ENCODE data around the gene SCO1.

Gene SCO1

GRCh38 chr17:10651927-10652326, 45.4 kb downstream of the SCO1 start:
- no peak for DNase-seq

GRCh38 chr17:10649602-10650001, 47.7 kb downstream of the SCO1 start:
- no peak for DNase-seq

DNA sequence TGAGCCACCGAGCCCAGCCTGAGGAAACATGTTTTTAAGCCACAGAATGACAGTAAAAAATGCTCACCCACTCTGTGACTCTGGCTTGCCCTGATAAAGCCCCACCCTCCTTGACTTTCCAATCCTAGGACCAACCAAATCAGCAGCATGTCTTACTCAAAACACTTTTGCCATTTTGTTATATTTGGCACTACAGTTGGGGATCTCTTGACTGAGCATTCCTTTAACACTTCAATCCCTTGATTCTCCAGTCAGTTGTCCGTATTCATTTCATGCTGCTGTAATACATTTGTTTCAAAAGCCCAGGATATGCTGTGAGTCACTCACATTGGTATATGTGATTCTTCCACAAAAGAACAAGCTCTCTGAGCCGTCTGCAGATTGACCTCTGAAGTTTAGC, 48.4 kb downstream of the SCO1 start:
- DNase-seq = no peak

GRCh38 chr17:10648381-10648780, 49.0 kb downstream of the SCO1 start:
- DNase-seq = no peak

DNA sequence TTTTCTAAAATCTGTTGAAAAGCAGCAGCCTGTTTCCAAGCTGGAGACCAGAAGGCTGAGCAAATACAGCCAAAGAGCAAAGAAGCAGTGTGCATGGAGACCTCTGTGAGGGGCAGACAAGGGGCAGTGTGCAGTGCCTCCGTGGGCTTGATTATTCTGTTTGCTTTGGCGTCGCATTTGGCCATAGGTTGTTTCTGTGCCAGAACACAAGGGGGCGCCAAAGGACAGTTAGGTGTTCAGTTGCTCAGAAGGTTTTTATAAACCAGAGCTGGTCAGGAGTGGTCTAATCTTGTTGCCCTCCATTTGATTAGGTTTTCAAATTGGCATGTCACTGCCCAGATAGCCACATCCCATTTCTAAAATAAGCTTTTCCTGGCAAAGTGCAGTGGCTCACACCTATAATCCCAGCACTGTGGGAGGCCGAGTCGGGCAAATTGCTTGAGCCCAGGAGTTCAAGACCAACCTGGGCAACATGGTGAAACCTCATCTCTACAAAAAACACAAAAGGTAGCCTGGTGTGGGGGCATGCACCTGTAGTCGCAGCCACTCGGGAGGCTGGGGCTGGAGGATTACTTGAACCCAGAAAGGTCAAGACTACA, 50.8 kb downstream of the SCO1 start:
- DNase-seq = peak; percentile 57

DNA sequence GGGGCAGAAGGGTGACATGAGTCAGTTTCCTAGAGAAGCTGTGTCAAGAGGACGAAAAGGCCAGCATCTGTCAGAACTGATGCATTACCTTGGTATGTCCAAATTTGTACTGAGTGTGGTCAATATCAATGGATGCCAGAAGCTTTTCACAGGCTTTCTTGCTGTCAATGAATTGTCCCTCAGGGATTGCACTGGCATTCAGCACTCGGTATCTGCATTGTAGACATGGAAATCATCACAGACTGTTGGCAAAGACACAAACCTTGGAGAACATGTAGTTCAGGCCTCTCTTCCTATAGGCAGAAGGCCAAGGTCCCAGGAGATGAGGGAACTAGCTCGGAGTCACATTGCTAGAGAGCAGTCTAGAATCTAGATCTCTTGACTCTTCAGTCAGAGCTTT, 56.9 kb downstream of the SCO1 start:
- DNase-seq = no peak

DNA sequence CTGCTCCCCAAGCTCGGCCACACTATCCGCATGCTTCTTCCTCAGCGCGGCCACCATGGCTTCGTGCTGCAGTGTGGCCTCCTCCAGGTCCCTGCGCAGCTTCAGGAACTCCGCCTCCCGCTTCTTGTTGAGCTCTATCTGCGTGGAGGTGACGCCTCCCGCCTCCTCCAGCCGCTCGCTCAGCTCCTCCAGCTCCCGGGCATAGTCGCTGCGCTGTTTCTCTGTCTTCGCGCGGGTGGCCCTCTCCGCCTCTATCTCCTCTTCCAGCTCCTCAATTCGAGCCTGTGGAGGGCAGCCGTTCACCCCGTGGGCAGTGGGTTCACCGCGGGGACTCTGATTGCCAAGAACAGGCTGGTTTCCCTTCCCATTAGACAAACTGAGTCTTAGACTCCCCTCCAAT, 59.2 kb downstream of the SCO1 start:
- no peak for DNase-seq

- DNase-seq = no peak
Observed at GRCh38 chr17:10635290-10635689, 62.0 kb downstream of the SCO1 start.

- no peak for DNase-seq
Observed at GRCh38 chr17:10633738-10634379, 63.5 kb downstream of the SCO1 start.

DNA sequence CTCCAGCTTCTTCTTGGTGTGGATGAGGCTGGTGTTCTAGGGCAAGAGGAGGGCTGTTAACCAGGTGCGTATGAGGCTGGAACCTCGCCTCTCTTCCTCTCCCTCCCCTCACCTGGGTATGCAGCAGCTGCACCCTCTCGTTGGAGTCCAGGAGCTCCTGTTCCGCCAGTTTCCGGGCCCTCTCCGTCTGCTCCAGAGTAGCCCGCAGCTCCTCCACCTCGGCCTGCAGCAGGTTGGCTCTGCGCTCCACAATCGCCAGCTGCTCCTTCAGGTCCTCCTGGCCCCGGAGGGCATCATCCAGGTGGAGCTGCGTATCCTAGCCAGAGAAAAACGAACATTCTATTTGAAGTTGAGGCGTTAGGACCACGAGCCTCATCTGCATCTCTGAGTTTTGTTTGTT, 65.6 kb downstream of the SCO1 start:
- no peak for DNase-seq

DNA sequence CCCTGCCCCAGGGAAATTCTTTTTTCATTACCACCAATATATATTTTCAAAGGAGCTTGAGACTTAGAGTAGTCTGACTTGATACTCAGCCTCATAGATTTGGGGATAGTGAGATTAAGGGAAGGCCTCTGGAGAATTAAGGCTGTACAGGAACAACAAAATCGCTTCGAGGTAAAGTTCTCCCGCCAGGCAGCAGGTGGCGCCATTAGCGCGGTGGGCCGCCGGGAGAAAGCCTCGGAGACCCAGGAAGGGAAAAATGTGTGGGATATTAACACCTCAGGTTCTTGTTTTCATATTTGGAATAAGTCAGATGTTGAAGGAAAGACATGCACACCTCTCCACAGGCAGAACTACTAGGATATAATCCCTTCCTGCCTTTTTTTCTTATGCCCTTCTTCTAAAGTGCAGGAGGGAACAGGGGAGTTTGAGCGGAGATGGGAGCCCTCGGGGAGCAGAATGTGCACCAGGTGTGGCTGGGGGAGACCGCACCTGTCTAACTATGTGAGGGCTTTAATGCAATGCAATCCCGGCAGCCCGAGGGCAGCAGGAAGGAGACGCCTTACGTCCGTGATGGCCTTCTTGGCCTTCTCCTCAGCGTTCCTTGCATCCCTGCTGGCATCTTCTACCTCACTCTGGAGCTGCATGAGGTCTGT, 66.2 kb downstream of the SCO1 start:
- DNase-seq = peak; percentile 11

DNA sequence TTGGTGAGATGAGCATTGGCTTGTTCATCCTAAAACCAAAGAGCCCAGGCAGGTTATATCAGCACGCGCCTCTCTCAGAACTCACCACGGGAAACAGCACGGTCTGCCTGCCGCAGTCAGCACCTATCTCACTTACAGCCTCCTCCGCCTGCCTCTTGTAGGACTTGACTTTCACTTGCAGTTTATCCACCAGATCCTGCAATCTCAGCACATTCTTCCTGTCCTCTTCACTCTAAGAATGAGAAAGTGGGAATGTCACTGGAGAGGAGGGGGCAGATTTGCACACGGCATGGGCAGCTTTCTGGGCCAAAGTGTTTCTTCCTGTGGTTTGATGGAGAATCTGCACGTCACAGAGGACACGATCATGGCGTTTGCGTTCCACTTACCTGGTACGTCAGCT, 67.6 kb downstream of the SCO1 start:
- DNase-seq = no peak

- DNase-seq = no peak
Observed at GRCh38 chr17:10628756-10629155, 68.6 kb downstream of the SCO1 start.

GRCh38 chr17:10626390-10626789, 70.9 kb downstream of the SCO1 start:
- no peak for DNase-seq

DNA sequence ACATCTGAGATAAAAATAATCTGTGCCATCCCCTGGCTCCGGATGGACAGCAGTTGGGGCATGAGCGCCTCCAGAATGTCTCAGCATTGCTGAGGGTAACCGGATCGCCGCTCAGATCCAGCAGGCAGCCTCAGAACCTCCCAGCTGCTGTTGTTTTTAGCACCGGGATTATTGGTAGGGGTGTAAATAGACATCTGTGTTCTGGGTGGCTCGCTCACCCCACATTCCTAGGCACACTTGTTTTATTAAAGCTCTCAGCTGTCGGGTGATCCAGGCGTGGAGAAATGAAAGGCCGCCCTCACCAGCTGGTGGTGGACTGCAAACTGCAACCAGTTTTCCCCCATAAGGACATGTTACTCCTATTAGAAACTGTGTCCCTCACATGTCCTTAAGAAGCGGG, 72.4 kb downstream of the SCO1 start:
- no peak for DNase-seq

DNA sequence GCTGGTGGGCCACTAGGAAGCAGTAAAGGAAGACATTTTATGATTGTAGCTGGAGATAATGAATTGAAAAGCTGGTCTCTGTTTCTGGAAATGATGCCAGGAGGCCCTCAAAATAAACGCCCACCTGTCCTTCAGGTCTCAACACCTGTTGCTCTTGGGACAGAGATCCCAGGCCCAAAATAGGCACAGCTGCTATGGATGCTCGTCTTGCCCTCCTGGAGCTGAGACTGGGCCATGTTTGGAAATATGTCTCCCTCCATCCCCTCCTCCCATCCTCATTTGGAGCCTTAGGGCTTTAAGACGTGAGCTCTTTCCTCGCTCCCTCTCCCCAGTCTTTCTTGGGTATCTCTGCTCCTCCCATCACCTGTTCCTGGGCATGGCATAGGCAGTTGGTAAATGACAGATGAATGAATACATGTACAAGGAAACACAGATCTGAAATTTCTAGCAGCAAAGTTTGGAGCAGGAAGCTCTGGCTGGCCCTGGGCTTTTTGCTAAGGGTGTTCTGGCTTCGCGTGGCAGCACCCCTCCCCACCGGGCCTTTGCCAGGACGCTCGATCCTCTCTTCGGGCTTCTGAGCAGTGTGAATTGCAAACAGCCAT, 73.5 kb downstream of the SCO1 start:
- no peak for DNase-seq

GRCh38 chr17:10622617-10623485, 74.5 kb downstream of the SCO1 start:
- no peak for DNase-seq
